Right atrium auricular region (tissue), 2 donors: ENCODE measurements around the gene RCAN1. TPM values are rescaled to one million over a fixed set of nuclear protein-coding genes. Genes with fewer than 3 reads are reported as not detected.
"Not testable (repeated sequence)": the region's sequence is repeated elsewhere in the genome, so short reads cannot be mapped to it uniquely, and the experiment has no call there.

ENCODE experiments used
- DNase-seq: peaks from one replicate; pipeline ENCODE4 v3.0.0-alpha.2; 2019; ENCODE audit warnings: low spot score
- H3K27ac ChIP-seq, 2 donors: fragments of 200-600 bp; sonication (generic); 1 replicate in 1 of 2; 2 replicates in 1 of 2; pipeline ENCODE4 v1.5.1; 2016 to 2019
- H3K27me3 ChIP-seq, 2 donors: fragments of 200-600 bp; sonication (generic); one replicate each; pipeline versions ENCODE4 v1.5.1 to v1.6.0; 2017 to 2019
- H3K36me3 ChIP-seq: fragments of 200-600 bp; sonication (generic); one replicate; pipeline ENCODE4 v1.5.1; 2016
- H3K4me1 ChIP-seq, 2 donors: fragments of 200-600 bp; sonication (generic); one replicate each; pipeline versions ENCODE4 v1.5.1 to v1.6.0; 2017 to 2019
- H3K4me3 ChIP-seq, 2 donors: fragments of 200-600 bp; sonication (generic); 1 replicate in 1 of 2; 2 replicates in 1 of 2; pipeline ENCODE4 v1.5.1; 2017 to 2019; ENCODE audit warnings: mild to moderate bottlenecking in 1 of 2, moderate library complexity in 1 of 2
- H3K9me3 ChIP-seq, 2 donors: fragments of 200-600 bp; sonication (generic); one replicate each; pipeline ENCODE4 v1.5.1; 2019
- CTCF ChIP-seq, 2 donors: fragments of 200-600 bp; sonication (generic); IDR thresholded peaks; one replicate each; pipeline ENCODE4 v1.5.1; 2019; ENCODE audit warnings: antibody characterized with exemption in 2 of 2
- total RNA-seq, 2 donors: library from RNA; depleted of rRNA; stranded (reverse); fragments of >200 nt; gene quantifications; one replicate each; pipeline ENCODE4 v1.1.0, GENCODE V29; 2016

RCAN1 gene
- total RNA-seq, 2 donors from 2014 or later = 26.1 to 38.0 TPM

DNA sequence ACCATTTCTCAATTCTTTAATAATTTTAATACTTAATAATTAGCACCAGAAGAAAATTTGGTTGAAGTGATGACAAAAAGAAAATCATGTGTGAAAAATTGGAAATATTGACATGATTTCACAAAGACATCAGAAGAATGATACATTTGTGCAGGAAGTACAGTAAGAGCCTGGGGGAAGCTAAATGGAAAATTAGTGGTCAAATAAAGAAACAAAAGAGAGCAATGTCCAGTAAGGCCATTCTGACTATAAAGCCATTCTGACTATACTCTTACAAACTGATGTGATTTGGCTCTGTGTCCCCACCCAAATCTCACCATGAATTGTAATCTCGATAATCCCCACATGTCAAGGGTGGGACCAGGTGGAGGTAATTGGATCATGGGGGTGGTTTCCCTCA, 54.3 kb downstream of the RCAN1 start:
- no peaks in the 10 kb centered on the region for H3K9me3 ChIP-seq
- no peaks in the 10 kb centered on the region for H3K36me3 ChIP-seq
- H3K4me1 ChIP-seq = peaks cover 0 to 10% of the 10 kb centered on the region in 2 donors
- no peak overlapping the region for H3K27ac ChIP-seq
- H3K27me3 ChIP-seq = no peaks in the 10 kb centered on the region
- no peak overlapping the region for H3K4me3 ChIP-seq
- TF ChIP-seq CTCF (IDR thresholded peaks at IDR 0.05) = no peak
- no peak for DNase-seq

DNA sequence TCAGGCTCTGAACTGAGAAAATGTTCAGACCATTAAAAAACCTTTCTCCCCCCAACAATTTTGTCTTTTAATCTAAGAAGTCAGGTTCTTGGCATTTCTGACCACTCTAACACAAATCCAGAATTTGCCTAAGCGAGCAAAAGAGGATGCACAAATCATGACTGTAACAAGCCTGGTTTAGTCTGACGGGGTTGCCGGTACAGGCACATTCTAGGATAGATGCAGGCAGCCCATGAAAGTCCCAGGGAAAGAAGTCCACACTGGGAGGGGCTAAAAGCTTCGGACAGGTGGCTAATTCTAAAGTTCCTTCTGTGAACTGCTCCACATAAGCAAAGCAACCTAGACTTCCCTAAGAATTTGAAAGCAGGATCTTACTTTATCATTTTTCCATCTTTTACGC, 54.9 kb downstream of the RCAN1 start:
- TF ChIP-seq CTCF (IDR thresholded peaks at IDR 0.05) = no peak
- Histone ChIP-seq H3K9me3 (no peaks in the 10 kb centered on the region), H3K27me3 (no peaks in the 10 kb centered on the region), H3K4me1 (peaks cover 0 to 5% of the 10 kb centered on the region in 2 donors), H3K36me3 (no peaks in the 10 kb centered on the region), H3K27ac (no peak overlapping the region), H3K4me3 (no peak overlapping the region)
- no peak for DNase-seq

DNA sequence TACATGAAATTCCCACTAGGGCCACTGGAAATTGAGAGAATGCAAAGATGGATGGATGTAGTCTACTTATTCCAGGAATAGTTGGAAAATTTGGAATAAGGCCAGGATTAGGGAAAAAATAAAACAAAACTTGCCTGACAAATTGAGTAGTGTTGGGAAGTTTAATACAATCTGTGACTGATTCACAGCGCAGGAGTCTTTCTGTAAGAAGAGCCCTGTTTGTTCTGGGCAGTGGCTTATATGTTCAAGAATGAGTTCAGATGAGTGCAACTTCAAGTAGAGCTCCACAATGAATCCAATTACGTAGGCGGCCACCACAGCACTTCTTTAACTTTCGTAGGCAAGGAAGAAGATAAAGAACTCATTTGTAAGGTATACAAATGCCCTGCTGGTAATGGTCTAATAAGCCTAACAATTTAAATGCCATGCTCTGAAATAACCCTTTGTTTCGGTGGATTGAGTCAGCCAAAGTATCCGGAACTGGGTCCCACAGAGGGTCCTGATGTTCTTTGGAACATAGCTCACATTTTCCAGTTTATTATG, 55.8 kb downstream of the RCAN1 start:
- DNase-seq = no peak
- Histone ChIP-seq H3K4me3 (no peak overlapping the region), H3K36me3 (no peaks in the 10 kb centered on the region), H3K27ac (no peak overlapping the region), H3K9me3 (no peaks in the 10 kb centered on the region), H3K27me3 (no peaks in the 10 kb centered on the region), H3K4me1 (no peaks in the 10 kb centered on the region)
- no peak for TF ChIP-seq CTCF (IDR thresholded peaks at IDR 0.05)

DNA sequence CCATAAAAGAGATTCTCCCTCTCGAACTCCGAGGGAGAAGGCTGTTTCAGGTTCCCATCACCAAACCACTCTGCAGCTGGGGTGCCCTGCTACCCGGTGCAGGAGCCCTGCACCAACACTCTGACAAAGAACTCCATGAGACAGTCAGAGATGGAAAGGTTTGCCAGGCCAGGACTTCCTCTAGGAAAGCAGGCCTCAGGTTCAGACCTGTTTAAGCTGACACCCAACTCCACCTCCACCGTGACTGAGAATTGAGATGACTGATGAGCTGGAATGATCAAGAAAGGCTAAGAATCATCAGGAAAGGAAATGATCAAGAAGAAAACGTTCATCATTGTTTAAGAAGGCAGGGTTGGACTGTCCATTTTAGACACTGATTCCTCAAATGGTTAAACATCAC, 56.7 kb downstream of the RCAN1 start:
- Histone ChIP-seq H3K36me3 (no peaks in the 10 kb centered on the region), H3K27me3 (no peaks in the 10 kb centered on the region), H3K4me3 (no peak overlapping the region), H3K4me1 (no peaks in the 10 kb centered on the region), H3K27ac (no peak overlapping the region), H3K9me3 (no peaks in the 10 kb centered on the region)
- no peak for DNase-seq
- no peak for TF ChIP-seq CTCF (IDR thresholded peaks at IDR 0.05)

DNA sequence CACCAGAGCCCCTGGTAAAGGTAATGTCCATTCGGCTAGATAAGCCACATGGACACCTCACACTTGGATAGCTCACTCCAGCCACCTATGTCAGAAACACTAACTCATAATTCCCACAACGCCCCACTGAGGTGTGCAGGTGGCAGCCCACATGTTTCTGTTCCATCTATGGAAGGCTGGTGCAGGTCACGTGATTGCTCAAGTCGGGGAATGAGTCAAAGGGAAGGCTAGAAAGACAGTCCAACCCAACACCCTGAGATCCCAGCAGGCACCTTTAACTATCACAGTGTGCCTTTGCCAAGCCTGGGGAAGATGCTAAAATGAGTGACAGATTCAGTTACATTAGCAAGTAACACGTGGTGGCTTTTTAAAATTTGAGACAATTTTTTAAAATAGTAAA, 57.7 kb downstream of the RCAN1 start:
- Histone ChIP-seq H3K27ac (no peak overlapping the region), H3K4me1 (peaks cover 0 to 5% of the 10 kb centered on the region in 2 donors), H3K36me3 (no peaks in the 10 kb centered on the region), H3K9me3 (no peaks in the 10 kb centered on the region), H3K27me3 (no peaks in the 10 kb centered on the region), H3K4me3 (no peak overlapping the region)
- TF ChIP-seq CTCF (IDR thresholded peaks at IDR 0.05) = no peak
- no peak for DNase-seq

- DNase-seq, H3K27me3 ChIP-seq, H3K4me3 ChIP-seq, H3K36me3 ChIP-seq, H3K27ac ChIP-seq, H3K9me3 ChIP-seq: not testable (repeated sequence)
- peaks cover 0 to 11% of the 10 kb centered on the region in 2 donors for H3K4me1 ChIP-seq
These were observed 60.2 kb downstream of the RCAN1 start for GRCh38 chr21:34554670-34555069.
